Activated CD8-positive, alpha-beta memory T cell treated with anti-CD3 and anti-CD28 coated beads, Interleukin-2, amount 50 U/mL, for 48 hours (primary cell): Measurements from ENCODE around the gene PLS1.
"Not testable (repeated sequence)": the region's sequence is repeated elsewhere in the genome, so short reads cannot be mapped to it uniquely, and the experiment has no call there.

ENCODE experiments used
- DNase-seq: peaks from one replicate; pipeline ENCODE4 v3.0.0-alpha.2; 2020

PLS1 gene

DNA sequence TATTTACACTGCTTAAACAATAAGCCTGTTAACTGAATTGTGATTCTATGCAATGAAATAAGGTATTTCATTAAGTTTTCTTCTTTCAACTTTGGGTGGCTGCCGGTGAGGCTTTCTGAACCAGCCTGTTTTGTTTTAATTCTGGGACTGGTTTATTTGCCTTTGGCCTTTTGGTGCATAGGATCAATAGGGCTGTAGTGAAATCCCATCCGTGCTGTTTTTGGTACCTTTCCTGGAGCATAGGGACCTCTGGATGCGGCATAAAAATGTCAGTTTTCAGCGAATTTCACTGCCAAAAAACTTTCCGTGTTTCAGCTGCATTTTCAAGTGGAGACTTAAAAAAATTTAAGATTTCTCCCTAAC is 514 bp downstream of the PLS1 start:
- no peak for DNase-seq

DNA sequence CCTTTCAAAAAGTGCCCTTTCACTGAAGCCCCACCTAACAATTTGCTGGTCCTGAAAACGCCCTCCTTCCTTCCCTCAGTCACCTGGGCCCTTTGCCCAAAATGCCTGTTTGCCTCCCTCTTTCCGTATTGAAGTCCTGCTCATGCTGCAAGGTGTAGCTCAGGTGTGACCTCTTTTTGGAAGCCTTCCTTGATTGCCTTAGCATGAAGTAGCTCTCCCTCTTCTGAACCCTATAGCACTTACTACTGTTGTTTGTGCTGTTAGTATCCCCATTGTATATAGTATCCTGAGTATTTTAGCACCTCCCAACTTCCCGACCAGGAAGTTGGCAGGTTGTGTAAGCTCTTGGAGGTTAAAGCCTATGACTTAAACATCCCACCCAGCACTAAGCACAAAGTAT is 1.7 kb downstream of the PLS1 start:
- DNase-seq, result no peak

DNA sequence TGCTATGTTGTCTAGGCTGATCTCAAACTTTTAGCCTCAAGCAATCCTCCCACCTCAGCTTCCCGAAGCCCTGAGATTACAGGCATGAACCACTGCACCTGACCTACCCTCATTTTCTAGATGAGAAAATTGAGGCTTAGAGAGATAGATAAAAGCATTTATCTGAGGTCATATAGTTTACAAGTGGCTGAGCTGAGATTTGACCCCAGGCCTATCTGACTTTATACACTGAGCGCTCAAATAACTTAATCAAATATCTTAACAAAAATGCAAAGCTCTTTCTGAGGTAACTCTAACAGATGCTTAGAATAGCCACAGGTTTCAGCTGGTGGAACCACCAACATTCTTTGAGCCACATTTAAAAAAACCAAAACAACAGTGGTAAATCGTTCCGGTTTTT is 5.5 kb downstream of the PLS1 start:
- no peak for DNase-seq

DNA sequence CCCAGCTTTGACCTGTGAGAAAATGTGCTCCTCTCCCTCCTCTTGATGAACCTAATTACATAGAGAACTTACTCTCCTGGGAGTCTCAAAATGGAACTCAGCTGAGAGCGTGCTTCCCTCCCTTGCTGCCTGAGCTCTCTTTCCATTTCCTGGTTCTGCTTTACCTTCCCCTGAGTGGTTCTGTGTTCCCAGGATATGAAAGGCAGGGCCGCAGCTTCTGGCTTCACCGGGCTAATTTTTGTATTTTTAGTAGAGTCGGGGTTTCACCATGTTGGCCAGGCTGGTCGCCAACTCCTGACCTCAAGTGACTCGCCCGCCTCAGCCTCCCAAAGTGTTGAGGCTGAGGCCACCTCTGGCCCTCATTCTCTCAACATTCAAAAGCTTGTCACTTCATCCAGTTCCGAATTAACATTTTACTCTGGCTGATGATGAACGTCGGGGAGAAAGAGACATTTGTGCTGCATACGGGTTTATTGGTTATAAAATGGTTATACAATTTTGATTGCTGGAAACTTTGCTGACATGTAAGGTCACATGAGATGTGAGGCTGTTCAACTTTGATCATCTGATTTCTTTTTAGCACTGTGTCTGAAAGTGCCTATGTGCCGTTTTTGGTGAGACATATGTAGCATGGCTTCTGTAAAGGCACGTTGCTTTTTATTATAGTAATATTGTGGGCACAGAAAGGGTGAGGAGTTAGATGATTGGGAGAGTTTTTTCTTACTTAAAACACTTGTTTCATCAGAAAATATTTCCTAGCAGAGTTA is 6.6 kb downstream of the PLS1 start:
- DNase-seq, result no peak

DNA sequence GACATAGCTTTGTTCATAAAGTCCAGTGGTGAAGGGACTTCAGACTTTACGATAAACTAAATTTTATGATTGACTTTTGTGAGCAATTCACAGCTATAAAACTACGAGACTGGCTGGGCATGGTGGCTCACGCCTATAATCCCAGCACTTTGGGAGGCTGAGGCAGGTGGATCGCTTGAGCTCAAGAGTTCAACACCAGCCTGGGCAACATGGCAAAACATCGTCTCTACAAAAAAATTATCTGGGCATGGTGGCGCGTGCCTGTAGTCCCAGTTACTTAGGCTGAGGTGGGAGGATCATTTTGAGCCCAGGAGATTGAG is 7.2 kb downstream of the PLS1 start:
- not testable (repeated sequence) for DNase-seq

DNA sequence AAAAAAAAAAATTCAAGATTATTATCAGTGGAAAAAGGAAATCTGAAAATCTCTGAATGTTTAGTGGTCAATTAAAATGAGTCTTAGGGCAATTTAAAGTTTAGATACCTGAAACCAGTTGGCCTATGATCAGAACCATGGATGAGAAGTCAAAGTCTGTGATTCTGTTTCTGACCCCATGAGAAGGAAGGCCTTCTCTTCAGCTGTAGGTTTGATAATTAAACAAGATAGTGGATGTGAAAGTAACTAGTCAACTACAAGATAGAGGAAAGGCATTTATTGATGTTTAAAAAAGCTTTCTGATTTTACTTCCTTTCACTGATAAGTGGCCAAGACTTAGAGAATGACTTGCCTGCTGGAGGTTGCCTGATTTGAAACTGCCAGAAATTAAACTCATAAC is 8.7 kb downstream of the PLS1 start:
- DNase-seq, result no peak

DNA sequence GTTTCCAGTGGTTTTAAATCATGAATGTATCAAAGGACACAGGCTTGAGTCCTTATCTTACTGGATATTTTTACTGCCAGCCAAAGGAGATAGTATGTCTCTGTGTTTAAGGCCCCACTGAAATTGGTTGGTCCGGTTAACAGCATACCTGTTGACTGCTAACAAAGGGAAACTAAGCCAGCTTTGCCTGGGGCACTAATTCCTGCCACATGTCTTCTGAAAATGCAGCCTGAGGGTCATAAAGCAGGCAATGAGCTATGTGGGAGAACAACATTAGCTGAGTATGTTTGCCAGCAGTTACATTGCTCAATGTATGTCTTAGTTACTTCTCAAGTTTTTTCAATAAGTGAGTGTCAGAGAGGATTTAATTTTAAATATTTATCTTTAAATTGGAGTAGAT is 12.4 kb downstream of the PLS1 start:
- DNase-seq, result no peak

DNA sequence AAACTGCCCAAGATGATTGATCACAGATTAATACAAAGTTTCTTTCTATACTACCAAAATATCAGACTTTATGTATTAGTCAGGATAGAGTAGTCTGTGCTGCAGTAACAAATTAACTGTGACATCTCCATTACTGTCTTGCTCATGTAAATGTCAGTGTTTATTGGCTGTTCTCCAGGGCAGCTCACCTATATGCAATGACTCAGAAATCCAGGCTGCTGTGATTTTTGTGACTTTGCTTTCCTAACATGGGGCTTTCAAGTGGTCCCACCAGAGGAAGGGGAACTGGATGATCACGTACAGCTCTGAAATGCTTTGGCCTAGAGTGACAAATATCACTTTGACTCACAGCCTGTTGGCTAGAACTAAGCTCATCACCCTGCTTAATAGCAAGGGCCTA is 12.9 kb downstream of the PLS1 start:
- DNase-seq, result no peak

DNA sequence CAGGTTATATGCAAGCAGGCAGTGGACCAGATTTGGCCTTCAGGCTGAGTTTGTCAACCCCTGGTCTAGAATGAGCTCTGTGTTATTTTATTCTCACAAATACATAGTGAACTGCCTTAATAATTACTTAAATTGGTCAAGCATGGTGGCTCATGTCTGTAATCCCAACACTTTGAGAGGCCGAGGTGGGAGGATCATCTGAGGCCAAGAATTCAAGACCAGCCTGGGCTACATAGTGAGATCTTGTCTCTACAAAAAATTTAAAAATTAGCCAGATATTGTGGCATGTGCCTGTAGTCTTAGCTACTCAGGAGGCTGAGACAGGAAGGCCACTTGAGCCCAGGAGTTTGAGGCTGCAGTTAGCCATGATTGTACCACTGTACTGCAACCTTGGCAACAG is 15.0 kb downstream of the PLS1 start:
- no peak for DNase-seq

DNA sequence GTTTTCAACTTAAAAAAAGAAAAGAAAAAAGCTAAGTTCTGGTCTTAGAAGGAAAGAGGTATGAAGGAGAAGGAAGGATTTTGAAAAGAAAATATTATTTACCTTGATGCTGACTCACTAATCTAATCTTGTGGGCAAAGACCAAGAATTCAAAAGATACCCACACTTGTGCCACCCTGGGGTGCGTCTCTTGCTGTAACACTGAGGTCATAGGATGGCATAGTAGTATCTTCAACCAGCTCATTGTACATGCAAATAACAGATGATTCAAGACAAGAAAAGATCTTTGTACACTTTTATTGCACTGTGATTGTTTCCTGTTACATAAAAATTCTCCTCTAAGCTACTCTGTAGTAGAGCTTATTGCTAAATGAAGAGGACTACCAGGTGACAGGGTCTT is 17.3 kb downstream of the PLS1 start:
- no peak for DNase-seq

DNA sequence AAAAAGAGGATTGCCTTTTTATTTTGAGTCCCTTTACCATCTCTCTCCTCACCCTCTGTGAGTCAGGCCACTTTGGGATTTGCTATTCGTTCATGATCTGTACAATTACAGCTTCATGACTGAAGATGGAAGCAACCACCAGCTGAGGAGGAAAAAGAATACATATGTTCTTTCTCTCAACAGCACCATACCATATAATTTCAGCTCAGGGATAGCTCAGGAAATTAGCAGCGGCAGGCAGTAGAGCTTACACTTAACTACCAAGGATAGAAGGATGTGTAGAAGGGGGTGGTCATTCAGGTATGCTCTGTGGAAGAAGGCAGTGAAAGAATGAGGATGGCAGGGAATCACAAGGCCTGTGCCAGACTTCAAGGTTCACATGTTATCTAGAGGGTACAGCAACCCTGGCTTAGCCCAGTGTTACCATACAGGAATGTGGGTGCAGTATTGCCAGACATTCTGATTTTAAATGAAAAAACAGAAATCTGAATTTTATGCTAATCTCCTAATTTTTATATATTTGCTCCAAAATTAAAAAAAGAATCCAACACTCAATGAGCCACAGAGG is 17.9 kb downstream of the PLS1 start:
- DNase-seq, result no peak

DNA sequence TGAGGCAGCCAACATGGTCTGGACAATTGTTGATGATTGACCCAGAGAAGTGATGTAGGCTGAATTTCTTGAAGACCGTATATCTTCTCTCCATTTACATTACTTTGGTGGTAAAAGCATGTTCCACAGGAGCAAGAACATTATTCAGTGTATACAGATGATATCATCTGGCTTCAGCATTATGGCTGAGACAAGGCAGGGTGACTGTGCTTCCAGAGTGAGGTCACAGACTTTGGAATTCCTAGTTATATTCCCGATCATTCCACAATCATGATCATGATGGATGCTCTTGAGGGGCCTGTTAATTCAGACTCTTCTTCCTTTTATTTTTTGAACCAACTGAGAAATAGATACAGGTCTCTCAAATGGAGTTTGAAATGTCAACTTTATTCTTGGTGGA is 19.0 kb downstream of the PLS1 start:
- DNase-seq, result no peak

DNA sequence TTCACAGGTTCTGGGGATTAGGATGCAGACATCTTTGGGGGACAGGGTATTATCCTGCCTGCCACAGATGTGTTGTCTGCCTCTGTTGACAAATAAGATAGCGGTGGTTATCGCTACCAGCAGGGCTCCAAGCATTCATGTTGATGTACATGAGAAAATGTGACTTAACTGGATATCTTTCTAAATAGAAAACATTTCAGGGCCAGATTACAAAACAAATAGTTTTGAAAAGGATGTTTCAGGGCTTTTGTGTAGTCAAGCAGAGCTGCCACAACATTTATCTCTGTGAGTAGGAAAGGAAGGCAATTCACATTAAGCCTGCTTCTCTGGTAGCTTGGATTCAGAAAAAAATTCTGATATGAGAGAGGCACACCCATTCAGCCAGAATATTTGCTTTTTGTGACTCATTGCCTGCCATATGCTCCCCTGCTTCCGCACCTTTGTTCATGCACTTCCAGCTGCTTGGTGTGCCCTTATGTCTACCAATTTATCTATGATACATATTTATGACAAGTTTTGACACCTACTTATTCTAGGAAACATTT is 22.8 kb downstream of the PLS1 start:
- no peak for DNase-seq

DNA sequence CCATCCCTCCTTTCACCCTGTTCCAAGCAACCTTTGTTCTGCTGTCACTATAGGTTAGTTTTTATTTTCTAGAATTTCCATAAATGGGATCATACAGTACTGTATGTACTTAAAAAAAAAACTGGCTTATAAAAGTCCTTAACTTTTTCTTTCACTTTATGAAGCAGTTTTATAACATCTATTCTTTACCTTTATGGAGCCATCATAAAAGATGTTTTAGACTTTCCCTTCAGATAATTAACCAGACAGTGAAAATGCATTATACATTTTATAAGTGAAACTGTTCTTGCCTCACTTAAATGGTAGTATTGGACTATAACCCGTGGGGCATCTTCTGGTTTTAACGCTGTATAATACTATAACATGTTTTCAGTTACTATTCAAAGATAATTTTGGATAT is 26.2 kb downstream of the PLS1 start:
- no peak for DNase-seq

DNA sequence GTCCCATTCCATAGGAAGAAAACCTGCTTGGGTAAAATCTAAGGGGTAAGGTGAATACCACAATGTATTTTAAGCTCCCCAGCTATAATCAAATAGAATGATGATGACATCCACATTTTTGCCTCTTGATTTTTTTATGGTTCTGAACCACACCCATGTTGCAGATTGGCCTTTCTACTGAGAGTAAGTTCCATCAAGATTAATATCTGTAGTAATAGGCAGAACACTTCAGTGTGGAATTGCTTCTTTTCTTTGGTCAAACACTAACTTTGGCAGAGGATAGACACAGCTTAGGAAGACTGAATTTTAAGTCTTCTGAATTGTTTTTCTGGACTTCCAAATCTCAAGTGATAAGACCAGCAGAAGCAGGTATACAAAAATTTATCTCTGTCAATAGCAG is 27.0 kb downstream of the PLS1 start:
- no peak for DNase-seq

DNA sequence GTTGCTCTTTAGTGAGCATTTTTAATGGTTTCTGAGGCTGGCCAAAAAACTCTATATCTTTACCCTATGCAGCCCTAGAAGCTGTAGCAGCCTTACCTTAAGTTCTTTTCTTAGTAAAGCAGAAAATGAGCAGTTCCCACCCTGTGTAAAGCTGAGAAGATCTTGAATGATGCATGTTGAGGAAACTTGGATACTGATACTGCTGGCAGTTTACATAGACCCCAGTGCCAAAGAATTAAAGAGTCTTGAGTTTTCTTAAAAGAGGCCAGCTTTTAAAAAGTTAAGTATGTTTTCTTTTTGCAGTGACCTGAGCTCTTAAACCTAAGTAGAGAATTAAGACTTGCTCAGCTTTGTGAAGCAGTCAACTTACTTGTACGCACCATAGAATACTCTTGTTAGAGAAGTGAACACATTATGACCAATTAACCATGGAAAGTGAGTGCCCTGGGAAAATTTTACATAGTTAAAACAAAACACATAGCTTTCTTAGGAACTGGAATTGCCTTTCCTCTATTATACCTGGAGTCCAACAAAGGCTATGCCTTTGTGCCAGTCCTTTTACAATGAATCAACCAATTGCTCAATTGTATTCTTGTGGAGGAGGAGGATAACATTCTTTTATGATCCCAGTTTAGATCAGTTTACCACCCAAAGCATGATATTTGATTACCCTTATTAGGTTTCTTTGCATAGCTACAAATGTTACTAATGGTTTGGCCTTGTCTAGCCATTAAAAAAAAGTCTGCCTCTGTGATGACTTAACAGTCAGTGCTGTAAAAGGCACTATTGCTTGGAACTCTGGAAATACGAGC is 28.4 kb downstream of the PLS1 start:
- no peak for DNase-seq

DNA sequence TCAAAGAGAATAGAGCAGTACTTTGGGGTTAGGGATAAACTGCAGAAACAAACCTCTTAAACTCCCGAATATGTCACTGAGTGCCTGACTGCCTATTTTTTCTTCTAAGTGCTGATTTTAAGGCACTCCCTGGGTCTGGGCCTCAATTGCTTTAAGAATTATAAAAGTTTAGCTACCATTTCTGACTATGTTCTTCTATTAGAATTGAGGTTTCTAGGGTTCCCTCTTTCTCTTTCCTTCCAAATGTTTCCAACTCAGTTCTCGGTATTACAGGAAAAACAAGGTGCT is 28.9 kb downstream of the PLS1 start:
- no peak for DNase-seq

DNA sequence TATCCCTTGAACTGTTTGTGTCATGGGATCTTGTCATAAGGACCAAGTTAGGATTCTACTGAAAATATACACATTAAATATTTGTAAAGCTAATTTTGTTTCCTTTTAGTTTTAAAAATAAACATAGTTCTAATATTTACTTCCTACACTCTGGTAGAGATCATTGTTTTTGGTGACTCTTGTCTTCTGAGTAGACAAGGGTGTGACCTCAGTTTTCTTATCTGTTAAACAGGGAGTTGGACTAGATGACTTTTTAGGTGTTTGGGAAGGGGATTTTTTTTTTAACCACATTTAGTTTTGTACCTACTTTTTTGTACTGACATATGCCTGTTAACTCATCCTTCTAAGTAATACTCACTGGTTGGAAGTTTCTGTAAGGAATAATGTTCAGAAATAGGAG is 30.8 kb downstream of the PLS1 start:
- no peak for DNase-seq

DNA sequence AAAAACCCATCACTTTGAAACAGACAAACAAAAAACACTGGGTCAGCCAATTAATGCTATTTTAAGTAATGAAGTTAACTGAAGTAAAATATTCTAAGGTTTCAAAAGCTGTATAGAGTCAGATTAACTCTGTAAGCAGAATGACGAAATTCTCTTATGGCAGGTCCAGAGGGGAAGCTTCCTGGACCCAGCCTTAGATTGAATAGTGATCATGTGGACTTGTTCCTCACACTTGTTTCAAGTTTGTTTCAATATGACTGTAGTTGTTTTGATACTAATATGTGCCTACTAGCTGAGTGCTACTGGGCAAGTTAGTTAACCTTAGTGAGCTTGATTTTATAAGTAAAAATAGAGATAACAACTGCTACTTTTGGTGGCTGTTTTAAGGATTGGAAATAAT is 32.6 kb downstream of the PLS1 start:
- no peak for DNase-seq

DNA sequence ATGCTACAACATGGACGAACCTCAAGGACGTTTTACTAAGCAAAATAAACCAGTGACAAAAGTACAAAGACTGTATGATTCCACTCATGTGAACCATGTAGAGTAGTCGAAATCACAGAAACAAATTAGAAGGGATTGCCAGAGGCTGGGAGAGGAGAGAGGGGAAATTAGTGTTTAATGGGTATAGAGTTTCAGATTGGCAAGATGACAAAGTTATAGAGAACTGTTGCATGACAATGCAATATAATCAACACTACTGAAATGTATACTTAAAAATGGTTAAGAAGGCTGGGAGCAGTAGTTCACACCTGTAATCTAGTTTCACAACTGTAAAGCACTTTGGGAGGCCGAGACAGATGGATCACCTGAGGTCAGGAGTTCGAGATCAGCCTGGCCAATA is 36.9 kb downstream of the PLS1 start:
- no peak for DNase-seq

DNA sequence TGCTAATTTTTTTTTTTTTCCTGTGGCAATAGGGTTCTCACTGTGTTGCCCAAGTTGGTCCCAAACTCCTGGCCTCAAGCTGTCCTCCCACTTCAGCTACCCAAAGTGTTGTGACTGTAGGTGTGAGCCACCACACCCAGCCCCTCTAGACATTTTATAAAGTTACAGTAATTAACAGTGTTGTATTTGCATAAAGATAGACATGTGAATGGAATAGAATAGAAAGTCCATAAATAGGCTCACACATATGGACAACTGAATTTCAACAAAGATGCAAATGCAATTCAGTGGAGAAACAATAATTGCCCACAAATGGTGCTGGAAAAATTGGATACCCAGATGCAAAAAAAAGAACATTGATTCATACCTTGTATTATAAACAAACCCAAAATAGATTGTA is 39.9 kb downstream of the PLS1 start:
- no peak for DNase-seq

DNA sequence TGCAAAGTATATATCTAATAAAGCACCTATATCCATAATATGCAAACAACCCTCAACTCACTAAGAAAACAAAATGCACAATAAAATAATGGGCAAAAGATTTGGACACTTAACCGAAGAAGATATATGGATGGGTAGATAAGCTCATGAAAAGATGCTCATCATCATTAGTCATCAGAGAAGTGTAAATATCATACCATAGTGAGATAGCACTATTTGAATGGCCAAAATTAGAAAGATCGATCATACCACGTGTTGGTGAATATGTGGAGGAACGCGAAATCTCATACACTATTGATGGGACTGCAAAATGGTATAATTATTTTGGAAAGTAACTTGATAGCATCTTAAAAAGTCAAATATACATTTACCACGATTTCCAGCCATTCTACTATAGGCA is 40.5 kb downstream of the PLS1 start:
- no peak for DNase-seq

DNA sequence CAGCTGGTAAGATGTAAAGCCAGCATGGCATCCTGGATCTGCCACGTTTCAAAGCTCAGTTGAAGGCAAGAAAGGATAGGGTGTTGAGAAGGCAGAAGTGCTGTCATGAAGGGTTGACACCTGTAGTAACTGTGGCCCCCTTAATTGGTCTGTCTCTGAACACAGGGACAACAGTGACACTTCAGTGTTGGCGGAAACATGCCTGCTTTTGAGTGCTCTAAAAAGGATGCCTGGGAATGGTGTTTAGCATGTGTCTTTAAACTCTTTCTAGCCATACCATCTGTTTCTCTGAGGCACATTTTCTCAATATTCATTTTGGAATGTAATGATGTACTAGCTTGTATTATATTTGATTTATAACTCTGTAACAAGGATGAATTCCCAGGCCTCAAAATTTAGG is 42.1 kb downstream of the PLS1 start:
- no peak for DNase-seq

DNA sequence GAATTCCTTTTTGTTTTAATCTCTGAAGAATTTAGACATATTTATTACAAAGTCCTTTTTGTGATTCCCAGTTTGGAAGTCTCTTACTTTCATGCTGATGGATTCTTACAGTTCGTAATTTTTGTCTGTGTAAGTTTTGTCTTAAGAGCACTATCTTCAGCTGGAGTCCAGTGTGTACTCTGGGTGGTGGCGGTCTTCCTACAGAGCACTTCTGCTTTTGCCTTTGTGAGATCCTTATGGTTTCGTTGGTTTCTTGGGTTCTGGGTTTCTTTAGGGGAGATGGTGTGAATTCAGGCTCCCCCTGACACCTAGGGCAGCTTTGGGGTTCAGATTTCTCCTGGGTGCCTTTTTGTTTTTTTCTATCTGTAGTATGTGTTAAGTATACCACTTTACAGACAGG is 45.3 kb downstream of the PLS1 start:
- DNase-seq, result no peak

DNA sequence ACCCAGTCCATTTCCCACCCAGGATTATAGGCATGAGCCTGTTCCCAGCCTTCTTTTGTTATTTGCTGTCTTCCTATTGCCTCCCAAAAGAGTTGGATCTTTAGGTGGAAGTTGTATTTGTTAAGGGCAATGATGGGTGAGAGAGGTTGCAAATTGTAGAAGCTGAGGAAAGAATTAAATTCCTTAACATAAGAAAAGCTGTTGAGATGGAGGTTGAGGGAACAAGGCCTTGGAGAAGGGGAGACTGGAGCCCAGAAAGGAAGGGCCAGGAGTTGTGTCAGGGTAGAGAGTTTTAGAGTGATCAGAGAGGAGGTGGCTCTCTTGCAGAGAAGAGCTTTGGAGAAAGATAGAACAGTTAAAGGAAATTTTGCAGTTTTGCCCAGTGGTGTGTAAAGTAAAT is 46.8 kb downstream of the PLS1 start:
- DNase-seq, result no peak
